Testis (tissue), 3 donors: ENCODE data around the gene PWP2. TPM values are rescaled to one million over a fixed set of nuclear protein-coding genes. Genes with fewer than 3 reads are reported as not detected.
"Not testable (repeated sequence)": the region's sequence is repeated elsewhere in the genome, so short reads cannot be mapped to it uniquely, and the experiment has no call there.

Experiments used
- DNase-seq: peaks from one replicate; pipeline ENCODE4 v3.0.0-alpha.2; 2019
- H3K27ac ChIP-seq, 2 donors: fragments of 200-600 bp; sonication (generic); one replicate each; pipeline ENCODE4 v1.5.1; 2019
- H3K27me3 ChIP-seq: fragments of 200-600 bp; sonication (generic); one replicate; pipeline ENCODE4 v1.5.1; 2019
- H3K36me3 ChIP-seq: fragments of 200-600 bp; sonication (generic); one replicate; pipeline ENCODE4 v1.5.1; 2017; ENCODE audit warnings: low read depth; ENCODE audit errors: missing control alignments
- H3K4me1 ChIP-seq: fragments of 200-600 bp; sonication (generic); one replicate; pipeline ENCODE4 v1.5.1; 2019
- H3K4me3 ChIP-seq, 2 donors: fragments of 200-600 bp; sonication (generic); one replicate each; pipeline ENCODE4 v1.5.1; 2017 to 2019
- H3K9me3 ChIP-seq: fragments of 200-600 bp; sonication (generic); one replicate; pipeline ENCODE4 v1.5.1; 2017
- WGBS, 2 donors: methylation state at CpG; one replicate each; pipeline ENCODE4 v1.1.5; 2018; 5-methylcytosine and 5-hydroxymethylcytosine counted together
- intact Hi-C: fragments of 100-400 bp; cut with DNase I; formaldehyde crosslinking; loops from one replicate; pipeline ENCODE4 v1.15.1; 2023; ENCODE audit warnings: low total_unique reads
- polyA plus RNA-seq: library from polyadenylated mRNA; stranded (reverse); fragments of 350-450 nt; fragmentation: Illumina TruSeq; extraction: RNeasy Lipid Tissue Mini Kit (QIAGEN cat#74804); gene quantifications from one replicate; pipeline ENCODE4 v1.2.3, GENCODE V29; 2014; ENCODE audit warnings: low read depth, low replicate concordance; ENCODE audit not compliant: insufficient read depth
- total RNA-seq, 2 donors: library from RNA; depleted of rRNA; stranded (reverse); fragments of >200 nt; gene quantifications; one replicate each; pipeline ENCODE4 v1.2.3, GENCODE V29; 2016

PWP2 gene
- total and polyA plus RNA-seq, 3 donors from 2014 or later: 7.8 to 23.7 (median 10.8) TPM

GRCh38 chr21:44140552-44140932 is 33.3 kb downstream of the PWP2 start:
- H3K4me3 ChIP-seq, H3K27me3 ChIP-seq, H3K27ac ChIP-seq, H3K9me3 ChIP-seq, H3K4me1 ChIP-seq, intact Hi-C loops, H3K36me3 ChIP-seq, DNase-seq: not testable (repeated sequence)
- WGBS, 2 donors: no CpG with 5 or more reads among the region's 18 CpGs

GRCh38 chr21:44142470-44142869 is 35.3 kb downstream of the PWP2 start:
- H3K36me3 ChIP-seq, H3K27ac ChIP-seq, H3K4me1 ChIP-seq, H3K27me3 ChIP-seq, H3K4me3 ChIP-seq, H3K9me3 ChIP-seq, intact Hi-C loops, DNase-seq: not testable (repeated sequence)
- no CpG with 5 or more reads among the region's 10 CpGs for WGBS, 2 donors

- H3K36me3 ChIP-seq, H3K4me1 ChIP-seq, intact Hi-C loops, DNase-seq, H3K9me3 ChIP-seq, H3K27me3 ChIP-seq, H3K4me3 ChIP-seq, H3K27ac ChIP-seq: not testable (repeated sequence)
- WGBS, 2 donors: no CpG with 5 or more reads among the region's 17 CpGs
Measured at GRCh38 chr21:44143380-44143779, 36.2 kb downstream of the PWP2 start.

- WGBS, 2 donors: no CpG with 5 or more reads among the region's 8 CpGs
- H3K9me3 ChIP-seq, H3K4me1 ChIP-seq, H3K4me3 ChIP-seq, DNase-seq, H3K36me3 ChIP-seq, intact Hi-C loops, H3K27ac ChIP-seq, H3K27me3 ChIP-seq: not testable (repeated sequence)
Measured at GRCh38 chr21:44143996-44144395, 36.8 kb downstream of the PWP2 start.

- H3K36me3 ChIP-seq, intact Hi-C loops, DNase-seq, H3K4me1 ChIP-seq, H3K9me3 ChIP-seq, H3K27me3 ChIP-seq, H3K4me3 ChIP-seq, H3K27ac ChIP-seq: not testable (repeated sequence)
- WGBS, 2 donors: no CpG with 5 or more reads among the region's 22 CpGs
Measured at GRCh38 chr21:44144784-44145602, 37.8 kb downstream of the PWP2 start.

- H3K27ac ChIP-seq, H3K4me3 ChIP-seq, H3K4me1 ChIP-seq, H3K9me3 ChIP-seq, DNase-seq, H3K36me3 ChIP-seq, H3K27me3 ChIP-seq, intact Hi-C loops: not testable (repeated sequence)
- whole genome bisulfite sequencing, 2 donors: no CpG with 5 or more reads among the region's 12 CpGs
Measured at GRCh38 chr21:44145616-44146015, 38.4 kb downstream of the PWP2 start.

GRCh38 chr21:44147108-44147507 is 39.9 kb downstream of the PWP2 start:
- H3K36me3 ChIP-seq, H3K9me3 ChIP-seq, DNase-seq, H3K4me1 ChIP-seq, H3K27me3 ChIP-seq, H3K27ac ChIP-seq, intact Hi-C loops, H3K4me3 ChIP-seq: not testable (repeated sequence)
- no CpG with 5 or more reads among the region's 8 CpGs for WGBS, 2 donors

- H3K4me1 ChIP-seq, intact Hi-C loops, H3K27ac ChIP-seq, H3K9me3 ChIP-seq, H3K4me3 ChIP-seq, H3K27me3 ChIP-seq, DNase-seq, H3K36me3 ChIP-seq: not testable (repeated sequence)
- no CpG with 5 or more reads among the region's 10 CpGs for WGBS, 2 donors
Measured at GRCh38 chr21:44150255-44150654, 43.1 kb downstream of the PWP2 start.

- DNase-seq, H3K9me3 ChIP-seq, H3K4me1 ChIP-seq, H3K4me3 ChIP-seq, H3K27ac ChIP-seq, H3K36me3 ChIP-seq, H3K27me3 ChIP-seq, intact Hi-C loops: not testable (repeated sequence)
- WGBS, 2 donors: no CpG with 5 or more reads among the region's 21 CpGs
Measured at GRCh38 chr21:44153214-44153888, 46.2 kb downstream of the PWP2 start.

GRCh38 chr21:44153889-44154228 is 46.7 kb downstream of the PWP2 start:
- H3K27ac ChIP-seq, H3K27me3 ChIP-seq, H3K4me3 ChIP-seq, H3K9me3 ChIP-seq, intact Hi-C loops, H3K36me3 ChIP-seq, H3K4me1 ChIP-seq: not testable (repeated sequence)
- no CpG with 5 or more reads among the region's 17 CpGs for WGBS, 2 donors
- peak; percentile 12 for DNase-seq

- H3K4me1 ChIP-seq, intact Hi-C loops, H3K27me3 ChIP-seq, H3K4me3 ChIP-seq, H3K27ac ChIP-seq, H3K36me3 ChIP-seq, DNase-seq, H3K9me3 ChIP-seq: not testable (repeated sequence)
- no CpG with 5 or more reads among the region's 20 CpGs for WGBS, 2 donors
Measured at GRCh38 chr21:44154816-44155230, 47.6 kb downstream of the PWP2 start.

- H3K9me3 ChIP-seq: not testable (repeated sequence)
- WGBS, 2 donors: no CpG with 5 or more reads among the region's 38 CpGs
Measured at GRCh38 chr21:44155231-44155993, 48.2 kb downstream of the PWP2 start.

More at GRCh38 chr21:44155231-44155993, 48.2 kb downstream of the PWP2 start:
- H3K4me3 ChIP-seq, H3K27me3 ChIP-seq, DNase-seq, H3K36me3 ChIP-seq, H3K27ac ChIP-seq, intact Hi-C loops, H3K4me1 ChIP-seq: not testable (repeated sequence)
